Endothelial cell of umbilical vein (primary cell): ENCODE results near the gene GRIA1. TPM values are rescaled to one million over a fixed set of nuclear protein-coding genes. Genes with fewer than 3 reads are reported as not detected.

Experiments used
- BruUV-seq: library from RNA; stranded (reverse); fragments of 400-500 nt; replicated peaks from 2 replicates; lab custom pipeline; 2021; lab: Mats Ljungman, UMichigan
- CTCF ChIA-PET: fragments of 300-600, 350-600 bp; sonication (Branson Sonifier 250); formaldehyde crosslinking; loops from one replicate; lab custom pipeline; 2021; ENCODE audit warnings: antibody characterized with exemption, inconsistent platforms; lab: Charles Lee
- POLR2A ChIA-PET: fragments of 300-600, 350-600 bp; sonication (Branson Sonifier 250); formaldehyde crosslinking; loops from one replicate; lab custom pipeline; 2021; ENCODE audit warnings: antibody characterized with exemption, inconsistent platforms; lab: Charles Lee
- DNase-seq: peaks from one replicate; pipeline ENCODE4 v3.0.0-alpha.2; 2011; ENCODE audit warnings: low read depth, low spot score
- FAIRE-seq: peaks from 2 replicates; lab custom pipeline; 2011; peaks lifted over from hg19 to GRCh38; lab: Jason Lieb, UNC
- H2AFZ ChIP-seq: 2 replicates; pipeline ENCODE4 v1.6.0; 2012; ENCODE audit warnings: low read depth, low read length, control low read depth, inconsistent platforms
- H3K27ac ChIP-seq: 2 replicates; pipeline ENCODE4 v1.5.1; 2011; ENCODE audit warnings: low read depth, mild to moderate bottlenecking, control low read depth, low read length, moderate library complexity; ENCODE audit not compliant: insufficient read depth
- H3K27me3 ChIP-seq, 2 experiments: 2 replicates each; pipeline versions ENCODE4 v1.6.0 to v1.6.1; 2011; ENCODE audit warnings: low read length in 2 of 2, mixed read lengths in 1 of 2; ENCODE audit not compliant: control insufficient read depth in 2 of 2, insufficient read depth in 2 of 2
- H3K36me3 ChIP-seq, 2 experiments: 2 replicates in 1 of 2; 3 replicates in 1 of 2; pipeline ENCODE4 v1.5.1; 2011; ENCODE audit warnings: low read length in 2 of 2, mild to moderate bottlenecking in 1 of 2, moderate library complexity in 1 of 2; ENCODE audit not compliant: control insufficient read depth in 2 of 2, insufficient read depth in 2 of 2; ENCODE audit errors: extremely low read depth in 1 of 2
- H3K4me1 ChIP-seq: 3 replicates; pipeline ENCODE4 v1.5.1; 2011; ENCODE audit warnings: mild to moderate bottlenecking, low read length; ENCODE audit not compliant: control insufficient read depth, insufficient read depth; ENCODE audit errors: extremely low read depth
- H3K4me2 ChIP-seq: 2 replicates; pipeline ENCODE4 v1.6.1; 2011; ENCODE audit warnings: low read length, control low read depth, mixed read lengths; ENCODE audit not compliant: insufficient read depth
- H3K4me3 ChIP-seq, 3 experiments: fragments of 200-600 bp in 1 of 3; sonication (generic), shearing (Covaris generic) in 1 of 3; replicated peaks in 1 of 3; 2 replicates each; pipeline ENCODE4 v1.5.1; 2011 to 2016; ENCODE audit warnings: control low read depth in 3 of 3, low read length in 3 of 3, mild to moderate bottlenecking in 2 of 3, inconsistent platforms in 1 of 3, low read depth in 1 of 3, moderate library complexity in 1 of 3; ENCODE audit not compliant: insufficient read depth in 1 of 3
- H3K79me2 ChIP-seq: 2 replicates; pipeline ENCODE4 v1.6.0; 2012; ENCODE audit warnings: low read length, inconsistent platforms; ENCODE audit not compliant: control insufficient read depth, insufficient read depth
- H3K9ac ChIP-seq: replicated peaks from 2 replicates; pipeline ENCODE3; 2011; ENCODE audit warnings: low read length, control low read depth; ENCODE audit not compliant: insufficient read depth; ENCODE audit errors: extremely low read depth
- H3K9me1 ChIP-seq: replicated peaks from 3 replicates; pipeline ENCODE4 v1.6.0; 2011; ENCODE audit warnings: mild to moderate bottlenecking, low read length; ENCODE audit not compliant: control insufficient read depth, insufficient read depth; ENCODE audit errors: extremely low read depth
- H3K9me3 ChIP-seq: replicated peaks from 2 replicates; pipeline ENCODE4 v1.5.1; 2012; ENCODE audit warnings: low read length, inconsistent platforms; ENCODE audit not compliant: control insufficient read depth, insufficient read depth
- H4K20me1 ChIP-seq: replicated peaks from 2 replicates; pipeline ENCODE3; 2011; ENCODE audit warnings: mild to moderate bottlenecking, low read length; ENCODE audit not compliant: control insufficient read depth, insufficient read depth; ENCODE audit errors: extremely low read depth
- EZH2 ChIP-seq: IDR thresholded peaks from 2 replicates; pipeline ENCODE4 v1.6.1; 2012; ENCODE audit warnings: borderline replicate concordance, low read depth, mild to moderate bottlenecking, moderate library complexity, low read length, inconsistent platforms; ENCODE audit not compliant: severe bottlenecking
- FOS ChIP-seq: IDR thresholded peaks from 2 replicates; pipeline ENCODE4 v1.6.1; 2011; ENCODE audit warnings: mild to moderate bottlenecking, low read length, moderate library complexity, borderline replicate concordance; ENCODE audit not compliant: insufficient read depth
- GATA2 ChIP-seq: IDR thresholded peaks from 2 replicates; pipeline ENCODE4 v1.7.0; 2011; ENCODE audit warnings: low read depth, mild to moderate bottlenecking, moderate library complexity, mixed read lengths, low read length; ENCODE audit not compliant: insufficient read length, insufficient read depth
- JUN ChIP-seq: IDR thresholded peaks from 2 replicates; pipeline ENCODE4 v1.6.1; 2011; ENCODE audit warnings: borderline replicate concordance, low read depth; ENCODE audit not compliant: insufficient read length, insufficient read depth
- MYC ChIP-seq: IDR thresholded peaks from one replicate; pipeline ENCODE4 v1.6.1; 2011; ENCODE audit warnings: mild to moderate bottlenecking, low read depth, low read length
- POLR2A ChIP-seq: IDR thresholded peaks from 2 replicates; pipeline ENCODE4 v1.6.1; 2012; ENCODE audit warnings: low read depth, mild to moderate bottlenecking, control low read depth, low read length
- POLR2AphosphoS5 ChIP-seq: IDR thresholded peaks from 2 replicates; pipeline ENCODE4 v1.6.1; 2012; ENCODE audit warnings: low read depth, mild to moderate bottlenecking, control low read depth, low read length, moderate library complexity; ENCODE audit not compliant: insufficient read depth
- dilution Hi-C: fragments of 300-500 bp; cut with MboI; formaldehyde crosslinking; loops from one replicate; pipeline ENCODE4 v1.15.0; 2019; ENCODE audit warnings: low sequenced_read_pairs; ENCODE audit not compliant: extremely low pct_ligation_motif_present
- intact Hi-C: fragments of 100-400 bp; cut with micrococcal nuclease; formaldehyde crosslinking; loops from one replicate; pipeline ENCODE4 v1.10.0; 2022
- polyA plus RNA-seq, 4 experiments: library from polyadenylated mRNA; depleted of rRNA in 3 of 4; stranded (reverse) in 3 of 4; unstranded in 1 of 4; fragments of >200 nt; gene quantifications; 2 replicates each; pipeline versions ENCODE4 v1.2.1 to v1.2.3, GENCODE V29; 2011 to 2012; ENCODE audit warnings: missing spikeins in 1 of 4
- total RNA-seq: library from RNA; stranded (reverse); gene quantifications from 2 replicates; pipeline ENCODE4 v1.2.3, GENCODE V29; 2021
- TF ChIP-seq, protein P1 (sequence below), 2 donors: IDR thresholded peaks; 1 replicate in 1 of 2; 2 replicates in 1 of 2; pipeline ENCODE4 v1.5.1; 2011; ENCODE audit warnings: low read length in 2 of 2, mild to moderate bottlenecking in 2 of 2, moderate library complexity in 2 of 2, control low read depth in 1 of 2, inconsistent platforms in 1 of 2, low read depth in 1 of 2; ENCODE audit not compliant: insufficient read depth in 1 of 2; ENCODE audit errors: extremely low read depth in 1 of 2
- TF ChIP-seq, protein P2 (sequence below): IDR thresholded peaks from 2 replicates; pipeline ENCODE4 v1.6.1; 2011; ENCODE audit not compliant: insufficient read depth, insufficient read length

The GRIA1 gene
- total and polyA plus RNA-seq, 2 donors (not counting 3 experiments of a cell fraction or from before 2014, with no cell fraction given) = not detected

DNA sequence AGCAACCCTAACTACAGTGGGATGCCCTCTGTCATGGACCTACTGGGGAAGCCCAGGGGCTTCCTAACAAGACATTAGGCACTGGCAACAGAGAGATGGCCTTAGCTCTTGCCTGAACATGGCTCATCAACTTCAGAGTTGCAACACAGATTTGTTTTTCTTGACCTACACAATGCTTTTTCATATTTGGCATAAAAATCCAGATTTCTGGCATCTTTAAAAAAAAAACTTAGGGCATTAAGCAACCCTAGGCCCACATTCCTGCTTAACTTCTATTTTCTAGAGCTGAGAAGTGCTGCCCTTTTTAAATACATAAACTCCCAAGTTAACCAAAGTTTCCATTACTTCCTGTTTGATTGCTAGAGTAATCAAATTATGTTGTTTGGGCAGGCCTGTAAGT lies 8.0 kb downstream of the GRIA1 start:
- no peak overlapping the region for H3K4me2 ChIP-seq
- no peaks in the 10 kb centered on the region for H3K4me1 ChIP-seq
- no peak overlapping the region for H2AFZ ChIP-seq
- no peaks in the 10 kb centered on the region for H3K79me2 ChIP-seq
- no peaks in the 10 kb centered on the region for H3K36me3 ChIP-seq
- DNase-seq (no peak), FAIRE-seq (no peak)
- H3K9ac ChIP-seq = no peak overlapping the region
- H3K27me3 ChIP-seq = peaks cover 0 to 3% of the 10 kb centered on the region in 2 experiments
- ChIA-PET POLR2A (no interaction called here), CTCF (interaction anchor here (2.6 to 9.7 kb wide), 3 partner anchors 131 to 468 kb away, joined by 15 to 171 read pairs (median 17); no protein-coding TSS in a partner anchor)
- no peaks in the 10 kb centered on the region for H3K9me1 ChIP-seq
- no peak overlapping the region for H3K27ac ChIP-seq
- no TSS peak for BruUV-seq
- intact Hi-C loops (loop anchor here (5.0 kb wide), 1 partner anchor 259 kb away; no protein-coding TSS in a partner anchor), dilution Hi-C loops (no loop called here)
- TF ChIP-seq EZH2 = no peak
- TF ChIP-seq POLR2A = no peak
- H3K9me3 ChIP-seq = no peaks in the 10 kb centered on the region
- no peak overlapping the region for H3K4me3 ChIP-seq
- H4K20me1 ChIP-seq = no peaks in the 10 kb centered on the region

DNA sequence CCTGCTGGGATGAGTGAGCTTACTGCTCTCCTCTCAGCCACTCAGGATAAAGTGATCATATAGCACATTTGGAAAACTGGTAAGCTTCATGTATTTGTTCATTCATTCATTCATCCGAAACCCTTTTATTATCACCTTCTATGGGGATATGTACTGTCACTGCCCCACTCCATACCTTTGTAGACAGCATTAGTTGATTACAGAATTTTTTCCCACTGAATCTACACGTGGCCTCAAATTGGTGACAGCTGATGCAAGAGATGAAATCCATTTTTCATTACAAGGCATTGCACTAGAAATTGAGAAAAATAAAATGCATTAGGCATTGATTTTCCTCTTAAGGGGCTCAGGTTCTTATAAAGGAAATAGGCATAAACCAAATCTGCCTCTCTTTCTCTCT lies 9.7 kb downstream of the GRIA1 start:
- intact Hi-C loops (no loop called here), dilution Hi-C loops (no loop called here)
- Histone ChIP-seq H3K4me1 (no peaks in the 10 kb centered on the region), H3K36me3 (no peaks in the 10 kb centered on the region), H3K9ac (no peak overlapping the region), H3K27ac (no peak overlapping the region), H3K4me3 (no peak overlapping the region), H3K4me2 (no peak overlapping the region), H3K79me2 (no peaks in the 10 kb centered on the region), H3K27me3 (no peaks in the 10 kb centered on the region), H4K20me1 (no peaks in the 10 kb centered on the region), H3K9me3 (no peaks in the 10 kb centered on the region), H3K9me1 (no peaks in the 10 kb centered on the region), H2AFZ (no peak overlapping the region)
- no TSS peak for BruUV-seq
- no peak for DNase-seq
- CTCF ChIA-PET = interaction anchor here (3.9 to 9.7 kb wide), 2 partner anchors 211 to 466 kb away, joined by 15 to 171 read pairs; no protein-coding TSS in a partner anchor
- TF ChIP-seq, protein P1, sequence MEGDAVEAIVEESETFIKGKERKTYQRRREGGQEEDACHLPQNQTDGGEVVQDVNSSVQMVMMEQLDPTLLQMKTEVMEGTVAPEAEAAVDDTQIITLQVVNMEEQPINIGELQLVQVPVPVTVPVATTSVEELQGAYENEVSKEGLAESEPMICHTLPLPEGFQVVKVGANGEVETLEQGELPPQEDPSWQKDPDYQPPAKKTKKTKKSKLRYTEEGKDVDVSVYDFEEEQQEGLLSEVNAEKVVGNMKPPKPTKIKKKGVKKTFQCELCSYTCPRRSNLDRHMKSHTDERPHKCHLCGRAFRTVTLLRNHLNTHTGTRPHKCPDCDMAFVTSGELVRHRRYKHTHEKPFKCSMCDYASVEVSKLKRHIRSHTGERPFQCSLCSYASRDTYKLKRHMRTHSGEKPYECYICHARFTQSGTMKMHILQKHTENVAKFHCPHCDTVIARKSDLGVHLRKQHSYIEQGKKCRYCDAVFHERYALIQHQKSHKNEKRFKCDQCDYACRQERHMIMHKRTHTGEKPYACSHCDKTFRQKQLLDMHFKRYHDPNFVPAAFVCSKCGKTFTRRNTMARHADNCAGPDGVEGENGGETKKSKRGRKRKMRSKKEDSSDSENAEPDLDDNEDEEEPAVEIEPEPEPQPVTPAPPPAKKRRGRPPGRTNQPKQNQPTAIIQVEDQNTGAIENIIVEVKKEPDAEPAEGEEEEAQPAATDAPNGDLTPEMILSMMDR (IDR thresholded peaks at IDR 0.05; ENCODE audit: extremely low read depth in 1 of 2, insufficient read depth in 1 of 2, low read depth in 1 of 2, low read length in 2 of 2) = no peak
- TF ChIP-seq JUN (no peak), FOS (no peak), EZH2 (no peak), POLR2A (no peak), POLR2AphosphoS5 (no peak), GATA2 (no peak), MYC (no peak)
- TF ChIP-seq, protein P2, sequence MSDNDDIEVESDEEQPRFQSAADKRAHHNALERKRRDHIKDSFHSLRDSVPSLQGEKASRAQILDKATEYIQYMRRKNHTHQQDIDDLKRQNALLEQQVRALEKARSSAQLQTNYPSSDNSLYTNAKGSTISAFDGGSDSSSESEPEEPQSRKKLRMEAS = no peak
- no peak for FAIRE-seq
- POLR2A ChIA-PET = no interaction called here
